Measurements from ENCODE around the gene GMPPA. TPM values are rescaled to one million over a fixed set of nuclear protein-coding genes. Genes with fewer than 3 reads are reported as not detected.

GMPPA gene
- total RNA-seq, 1 donor from 2014 or later: 29.9 TPM

DNA sequence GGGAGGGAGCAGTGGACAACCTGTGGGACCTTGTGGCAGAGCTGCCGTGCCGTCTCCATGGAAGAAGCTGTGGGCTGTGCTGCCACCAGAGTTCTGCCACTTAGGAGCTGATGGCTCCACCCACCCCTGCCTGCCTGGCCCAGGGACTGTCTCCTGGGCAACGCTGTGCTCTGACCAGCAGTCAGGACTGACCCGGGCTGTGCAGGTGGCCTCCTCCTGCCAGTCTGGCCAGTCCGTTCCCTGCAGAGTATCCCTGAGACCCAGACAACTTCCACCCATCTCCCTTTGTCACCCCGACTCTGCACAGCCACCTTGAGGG is 28.3 kb downstream of the GMPPA start:
- H3K4me3 ChIP-seq: no peak overlapping the region
- peak in 1 of 2 donors; percentile 31 for ATAC-seq
- TF ChIP-seq, protein P1, sequence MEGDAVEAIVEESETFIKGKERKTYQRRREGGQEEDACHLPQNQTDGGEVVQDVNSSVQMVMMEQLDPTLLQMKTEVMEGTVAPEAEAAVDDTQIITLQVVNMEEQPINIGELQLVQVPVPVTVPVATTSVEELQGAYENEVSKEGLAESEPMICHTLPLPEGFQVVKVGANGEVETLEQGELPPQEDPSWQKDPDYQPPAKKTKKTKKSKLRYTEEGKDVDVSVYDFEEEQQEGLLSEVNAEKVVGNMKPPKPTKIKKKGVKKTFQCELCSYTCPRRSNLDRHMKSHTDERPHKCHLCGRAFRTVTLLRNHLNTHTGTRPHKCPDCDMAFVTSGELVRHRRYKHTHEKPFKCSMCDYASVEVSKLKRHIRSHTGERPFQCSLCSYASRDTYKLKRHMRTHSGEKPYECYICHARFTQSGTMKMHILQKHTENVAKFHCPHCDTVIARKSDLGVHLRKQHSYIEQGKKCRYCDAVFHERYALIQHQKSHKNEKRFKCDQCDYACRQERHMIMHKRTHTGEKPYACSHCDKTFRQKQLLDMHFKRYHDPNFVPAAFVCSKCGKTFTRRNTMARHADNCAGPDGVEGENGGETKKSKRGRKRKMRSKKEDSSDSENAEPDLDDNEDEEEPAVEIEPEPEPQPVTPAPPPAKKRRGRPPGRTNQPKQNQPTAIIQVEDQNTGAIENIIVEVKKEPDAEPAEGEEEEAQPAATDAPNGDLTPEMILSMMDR (IDR thresholded peaks at IDR 0.05): no peak
- no peaks in the 10 kb centered on the region for H3K9me3 ChIP-seq
- H3K36me3 ChIP-seq: no peaks in the 10 kb centered on the region
- H3K4me1 ChIP-seq: peaks cover 5% of the 10 kb centered on the region
- no peak overlapping the region for H3K27ac ChIP-seq
- intact Hi-C loops (cut with DNase I): no loop called here
- no peak for DNase-seq
- peaks cover 98% of the 10 kb centered on the region for H3K27me3 ChIP-seq (ENCODE audit: low read depth)

DNA sequence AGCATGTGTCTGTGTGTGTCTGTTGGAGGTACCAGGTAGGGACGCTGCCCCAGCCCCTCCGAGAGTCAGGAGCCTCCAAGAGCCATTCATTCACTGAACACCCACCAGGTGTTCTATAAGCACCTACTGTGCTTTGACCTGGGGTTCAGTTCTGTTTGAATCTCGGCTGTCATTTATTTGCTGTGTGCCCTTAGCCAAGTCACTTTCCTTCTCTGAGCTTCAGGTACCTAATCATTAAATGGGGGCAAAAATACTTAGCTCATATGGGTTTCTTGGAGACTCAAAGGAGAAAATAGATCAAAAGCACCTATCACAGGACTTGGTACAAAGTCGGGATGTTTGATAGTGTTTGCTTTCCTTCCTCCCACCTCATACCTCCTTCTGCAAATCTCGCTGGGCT is 28.8 kb downstream of the GMPPA start:
- TF ChIP-seq, protein P1 (IDR thresholded peaks at IDR 0.05): no peak
- Histone ChIP-seq H3K27ac (no peak overlapping the region), H3K9me3 (no peaks in the 10 kb centered on the region), H3K36me3 (no peaks in the 10 kb centered on the region), H3K27me3 (ENCODE audit: low read depth) (peaks cover 98% of the 10 kb centered on the region), H3K4me1 (peaks cover 5% of the 10 kb centered on the region), H3K4me3 (no peak overlapping the region)
- intact Hi-C loops (cut with DNase I): no loop called here
- ATAC-seq (no peak), DNase-seq (no peak)

DNA sequence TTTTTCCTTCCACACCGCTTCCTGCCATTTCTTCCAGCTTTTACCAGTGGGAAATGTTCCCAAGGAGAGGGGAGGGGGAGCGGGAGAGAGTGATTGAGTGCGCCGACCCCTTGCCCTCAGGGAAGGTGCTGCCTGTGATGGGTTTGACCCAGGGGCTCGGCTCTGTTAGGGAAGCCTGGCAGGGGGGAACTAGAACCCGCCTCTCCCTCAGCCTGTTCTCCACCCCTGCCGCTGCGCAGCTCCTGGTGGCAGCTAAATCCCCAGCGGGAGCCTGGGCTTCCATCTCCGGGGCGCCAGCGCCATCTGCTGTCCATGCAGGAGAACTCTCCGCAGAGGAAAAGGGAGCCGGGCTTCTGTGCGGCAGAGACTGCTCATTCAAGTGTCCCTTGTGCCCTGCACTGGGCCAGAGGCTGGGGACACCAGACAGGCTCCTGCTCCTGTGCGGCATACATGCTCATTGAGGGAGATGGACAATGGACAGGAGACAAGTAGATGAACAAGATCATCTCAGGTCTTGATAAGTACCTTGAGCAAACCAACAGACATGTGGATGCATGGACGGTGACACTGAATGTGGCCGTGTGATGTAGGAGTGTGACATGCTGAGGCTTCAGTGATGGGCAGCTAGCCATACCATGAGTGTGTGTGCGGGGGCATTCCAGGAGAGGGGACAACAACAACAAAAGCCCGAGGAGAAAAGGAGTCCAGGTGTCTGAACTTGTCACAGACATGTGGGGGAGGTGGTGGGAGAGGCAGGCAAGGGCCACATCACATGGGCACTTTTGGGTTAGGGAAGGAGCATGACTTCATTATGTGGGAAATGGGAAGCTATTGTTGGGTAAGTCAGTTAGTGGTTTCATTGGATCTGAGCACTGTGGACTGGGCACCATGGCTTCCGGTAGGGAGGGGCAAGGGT is 31.6 kb downstream of the GMPPA start:
- DNase-seq (peak; percentile 88), ATAC-seq (peak; percentile 90 to 91)
- intact Hi-C loops (cut with DNase I): loop anchor here (10.0 kb wide), 1 partner anchor 126 kb away; no protein-coding TSS in a partner anchor
- Histone ChIP-seq H3K9me3 (no peaks in the 10 kb centered on the region), H3K36me3 (no peaks in the 10 kb centered on the region), H3K27me3 (ENCODE audit: low read depth) (peaks cover 80% of the 10 kb centered on the region), H3K27ac (no peak overlapping the region), H3K4me1 (no peaks in the 10 kb centered on the region), H3K4me3 (no peak overlapping the region)
- TF ChIP-seq, protein P1 (IDR thresholded peaks at IDR 0.05): peak; percentile 96

DNA sequence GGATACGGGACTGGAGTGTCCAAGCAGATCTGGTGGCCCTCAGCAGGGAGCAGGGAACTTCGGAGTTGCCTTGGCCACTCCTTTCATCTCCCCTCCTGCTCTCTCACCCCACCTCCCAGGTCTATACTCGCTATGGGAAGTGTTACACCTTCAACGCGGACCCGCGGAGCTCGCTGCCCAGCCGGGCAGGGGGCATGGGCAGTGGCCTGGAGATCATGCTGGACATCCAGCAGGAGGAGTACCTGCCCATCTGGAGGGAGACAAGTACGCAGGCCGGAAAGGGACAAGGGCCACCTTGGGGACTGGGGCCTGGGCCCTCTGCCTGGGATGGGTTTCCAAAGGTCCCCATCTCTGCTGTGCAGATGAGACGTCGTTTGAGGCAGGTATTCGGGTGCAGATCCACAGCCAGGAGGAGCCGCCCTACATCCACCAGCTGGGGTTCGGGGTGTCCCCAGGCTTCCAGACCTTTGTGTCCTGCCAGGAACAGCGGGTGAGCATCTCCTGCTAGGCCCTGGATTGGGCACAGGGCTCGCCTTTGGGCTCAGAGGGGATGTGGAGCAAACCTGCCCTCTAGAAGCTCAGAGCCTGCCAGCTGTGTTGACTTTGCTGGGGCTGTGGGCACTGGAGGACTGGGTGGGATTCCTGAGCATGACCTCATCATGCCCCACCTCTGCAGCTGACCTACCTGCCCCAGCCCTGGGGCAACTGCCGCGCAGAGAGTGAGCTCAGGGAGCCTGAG is 33.1 kb downstream of the GMPPA start:
- Histone ChIP-seq H3K27me3 (ENCODE audit: low read depth) (peaks cover 65% of the 10 kb centered on the region), H3K4me1 (no peaks in the 10 kb centered on the region), H3K9me3 (no peaks in the 10 kb centered on the region), H3K4me3 (no peak overlapping the region), H3K27ac (no peak overlapping the region), H3K36me3 (no peaks in the 10 kb centered on the region)
- intact Hi-C loops (cut with DNase I): loop anchor here (10.0 kb wide), 1 partner anchor 127 kb away; no protein-coding TSS in a partner anchor
- DNase-seq: no peak
- no peak for ATAC-seq
- TF ChIP-seq, protein P1 (IDR thresholded peaks at IDR 0.05): no peak

DNA sequence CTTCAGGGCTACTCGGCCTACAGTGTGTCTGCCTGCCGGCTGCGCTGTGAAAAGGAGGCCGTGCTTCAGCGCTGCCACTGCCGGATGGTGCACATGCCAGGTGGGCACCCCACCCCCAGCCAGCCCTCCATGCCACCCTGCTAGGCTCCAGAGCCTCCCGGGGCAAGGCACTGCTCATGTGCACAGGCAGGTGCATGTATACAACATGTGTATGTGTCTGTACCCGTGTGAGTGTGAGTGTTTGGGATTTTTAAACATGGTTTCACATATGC is 33.6 kb downstream of the GMPPA start:
- TF ChIP-seq, protein P1 (IDR thresholded peaks at IDR 0.05): no peak
- H3K27me3 ChIP-seq (ENCODE audit: low read depth): peaks cover 61% of the 10 kb centered on the region
- H3K36me3 ChIP-seq: no peaks in the 10 kb centered on the region
- no peaks in the 10 kb centered on the region for H3K9me3 ChIP-seq
- no peak overlapping the region for H3K27ac ChIP-seq
- intact Hi-C loops (cut with DNase I): loop anchor here (10.0 kb wide), 1 partner anchor 128 kb away; no protein-coding TSS in a partner anchor
- ATAC-seq (no peak), DNase-seq (no peak)
- H3K4me1 ChIP-seq: no peaks in the 10 kb centered on the region
- H3K4me3 ChIP-seq: no peak overlapping the region
